CD4-positive, CD25-positive, alpha-beta regulatory T cell (primary cell): ENCODE results near the gene NBL1. TPM values are rescaled to one million over a fixed set of nuclear protein-coding genes. Genes with fewer than 3 reads are reported as not detected.
"Not testable (repeated sequence)": the region's sequence is repeated elsewhere in the genome, so short reads cannot be mapped to it uniquely, and the experiment has no call there.

ENCODE experiments used
- ATAC-seq, 2 donors: fragments of 150-1000 bp; cut with Tn5 transposase; one replicate each; pipeline ENCODE4 v1.10.0; 2021; ENCODE audit warnings: low read depth in 2 of 2, moderate number of reproducible peaks in 2 of 2, moderate library complexity in 1 of 2
- DNase-seq, 3 donors: peaks; one replicate each; pipeline versions ENCODE4 v3.0.0 to v3.0.0-alpha.2; 2012 to 2022; ENCODE audit warnings: mixed read lengths in 1 of 3
- H3K27ac ChIP-seq: one replicate; pipeline ENCODE4 v1.7.0; 2013; ENCODE audit warnings: mild to moderate bottlenecking, low read length; ENCODE audit not compliant: insufficient read depth, poor library complexity, severe bottlenecking
- H3K27me3 ChIP-seq: one replicate; pipeline ENCODE4 v1.7.0; 2013; ENCODE audit warnings: low read length; ENCODE audit not compliant: control insufficient read depth, insufficient read depth
- H3K36me3 ChIP-seq: one replicate; pipeline ENCODE4 v1.7.0; 2013; ENCODE audit warnings: mild to moderate bottlenecking, low read length, moderate library complexity; ENCODE audit not compliant: control insufficient read depth, insufficient read depth
- H3K4me1 ChIP-seq: 2 replicates; pipeline ENCODE4 v1.7.0; 2013; ENCODE audit warnings: mild to moderate bottlenecking, low read length; ENCODE audit not compliant: insufficient read depth, control insufficient read depth, poor library complexity, severe bottlenecking
- H3K4me3 ChIP-seq: one replicate; pipeline ENCODE4 v1.7.0; 2013; ENCODE audit warnings: low read depth, mild to moderate bottlenecking, low read length, moderate library complexity
- H3K9me3 ChIP-seq, 2 experiments: 1 replicate in 1 of 2; 2 replicates in 1 of 2; pipeline ENCODE4 v1.7.0; 2013; ENCODE audit warnings: low read length in 2 of 2, mild to moderate bottlenecking in 1 of 2, moderate library complexity in 1 of 2; ENCODE audit not compliant: control insufficient read depth in 2 of 2
- H3K27ac Mint-ChIP-seq, 3 donors: one replicate each; pipeline ENCODE4 v1.8.0; 2020 to 2022; ENCODE audit warnings: mild to moderate bottlenecking in 3 of 3, mixed read lengths in 3 of 3, moderate library complexity in 2 of 3
- H3K27me3 Mint-ChIP-seq: one replicate; pipeline ENCODE4 v1.8.0; 2022; ENCODE audit warnings: mild to moderate bottlenecking, mixed read lengths
- H3K36me3 Mint-ChIP-seq: one replicate; pipeline ENCODE4 v1.8.0; 2020; ENCODE audit warnings: mixed read lengths
- H3K4me1 Mint-ChIP-seq, 4 donors: one replicate each; pipeline ENCODE4 v1.8.0; 2020 to 2022; ENCODE audit warnings: mixed read lengths in 4 of 4, mild to moderate bottlenecking in 1 of 4
- H3K4me3 Mint-ChIP-seq, 4 donors: one replicate each; pipeline ENCODE4 v1.8.0; 2020 to 2022; ENCODE audit warnings: mild to moderate bottlenecking in 4 of 4, mixed read lengths in 4 of 4, moderate library complexity in 3 of 4
- H3K9me3 Mint-ChIP-seq, 7 donors: one replicate each; pipeline ENCODE4 v1.8.0; 2020 to 2022; ENCODE audit warnings: mixed read lengths in 7 of 7, mild to moderate bottlenecking in 3 of 7, moderate library complexity in 2 of 7
- polyA plus RNA-seq, 4 donors: library from polyadenylated mRNA; unstranded; fragments of 300-500 nt; fragmentation: Illumina TruSeq; gene quantifications; one replicate each; pipeline ENCODE4 v1.2.3, GENCODE V29; 2021
- total RNA-seq: library from RNA; stranded (reverse); gene quantifications from one replicate; pipeline ENCODE4 v1.2.3, GENCODE V29; 2022

The NBL1 gene
- total and polyA plus RNA-seq, 5 donors from 2014 or later: 0.39 to 3.3 (median 1.3) TPM

DNA sequence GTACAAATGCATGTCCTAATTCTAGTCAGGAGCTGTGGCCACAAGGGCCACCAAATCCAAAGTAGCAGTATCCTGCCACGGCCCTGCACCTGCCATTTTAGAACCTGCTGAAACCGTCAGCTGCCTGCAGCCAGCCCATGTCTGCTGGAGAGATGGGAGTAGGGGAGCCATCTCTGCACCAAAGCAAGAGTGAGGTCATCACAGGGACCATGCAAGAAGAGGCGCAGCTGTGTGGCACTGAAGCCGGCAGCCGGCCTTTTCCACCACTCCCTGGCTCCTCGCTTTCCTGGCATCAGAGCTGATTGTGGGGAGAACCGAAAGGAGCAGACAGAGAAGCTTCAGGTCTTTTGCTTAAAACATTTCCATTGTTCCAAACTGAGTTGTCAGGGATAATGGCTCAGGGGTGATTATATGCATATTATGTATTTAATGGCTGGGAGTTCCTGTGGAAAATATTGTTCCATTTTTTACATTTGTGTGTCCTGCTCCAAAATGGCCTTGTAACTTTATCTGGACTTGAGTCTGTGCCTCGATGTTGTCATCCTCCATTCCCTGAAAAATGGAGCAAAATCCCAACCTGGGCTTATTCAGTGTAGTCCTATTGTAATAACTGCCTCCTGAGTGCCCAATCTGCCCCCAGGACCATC is 18.7 kb upstream of the NBL1 start:
- H3K9me3 Mint-ChIP-seq: no peaks in the 10 kb centered on the region
- H3K27me3 Mint-ChIP-seq: no peaks in the 10 kb centered on the region
- H3K36me3 ChIP-seq: peaks cover 56% of the 10 kb centered on the region

DNA sequence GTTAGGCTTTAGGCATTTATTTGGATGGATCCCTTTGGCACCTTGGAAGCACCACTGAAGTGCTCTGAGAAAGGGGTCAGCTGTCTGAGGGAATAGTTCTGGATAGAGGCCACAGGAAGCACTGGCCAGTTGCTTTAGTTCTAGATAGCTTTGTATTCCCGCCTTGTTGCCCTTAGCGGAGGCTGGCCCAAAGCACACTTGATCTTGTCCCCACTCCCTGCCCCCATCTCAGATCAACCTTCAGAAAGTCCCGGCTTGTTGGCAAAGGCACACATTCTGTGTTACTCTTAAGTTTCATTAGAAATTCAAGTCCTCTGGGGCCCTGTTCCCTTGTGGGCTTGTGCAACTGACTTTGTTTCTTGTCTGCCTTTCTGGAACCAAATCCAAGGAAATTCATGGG is 15.2 kb upstream of the NBL1 start:
- Mint-ChIP-seq H3K27ac (peak overlapping the region in 1 of 3 donors; percentile 25), H3K27me3 (no peaks in the 10 kb centered on the region), H3K4me1 (peaks cover 0 to 4% (median under 1%) of the 10 kb centered on the region in 4 donors), H3K9me3 (no peaks in the 10 kb centered on the region), H3K4me3 (no peak overlapping the region), H3K36me3 (peaks cover 24% of the 10 kb centered on the region)
- H3K27me3 ChIP-seq: no peaks in the 10 kb centered on the region
- H3K4me3 ChIP-seq: no peak overlapping the region
- H3K36me3 ChIP-seq: peaks cover 47% of the 10 kb centered on the region
- DNase-seq (no peak), ATAC-seq (no peak)
- H3K4me1 ChIP-seq: no peaks in the 10 kb centered on the region
- no peak overlapping the region for H3K27ac ChIP-seq
- H3K9me3 ChIP-seq: no peaks in the 10 kb centered on the region

More for the DNA sequence above, 18.7 kb upstream of the NBL1 start:
- no peak for DNase-seq
- Mint-ChIP-seq H3K36me3 (peaks cover 31% of the 10 kb centered on the region), H3K4me3 (no peak overlapping the region), H3K27ac (peak overlapping the region in 1 of 3 donors; percentile 5), H3K4me1 (peaks cover 0 to 15% (median 5%) of the 10 kb centered on the region in 4 donors)
- Histone ChIP-seq H3K27ac (no peak overlapping the region), H3K4me1 (no peaks in the 10 kb centered on the region), H3K27me3 (no peaks in the 10 kb centered on the region), H3K9me3 (no peaks in the 10 kb centered on the region), H3K4me3 (no peak overlapping the region)
- ATAC-seq: no peak

DNA sequence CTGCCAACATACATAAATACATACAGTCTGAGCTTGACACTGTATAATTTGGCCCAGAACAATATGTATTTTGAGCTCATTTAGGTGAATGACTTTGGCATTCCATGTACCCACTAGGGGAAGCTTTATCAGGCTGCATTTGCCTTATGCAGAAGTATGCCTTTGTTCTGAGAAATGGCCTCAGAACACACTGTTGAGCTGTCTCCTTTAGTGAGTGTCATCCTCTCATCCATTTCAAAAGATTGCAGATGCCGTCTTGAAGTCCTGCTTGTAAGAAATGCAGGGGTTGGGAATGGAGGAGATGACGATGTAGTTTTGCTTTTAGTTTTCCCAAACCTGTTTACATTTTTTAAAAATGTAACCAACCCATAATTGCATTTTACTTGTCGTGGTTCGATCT is 14.8 kb upstream of the NBL1 start:
- Mint-ChIP-seq H3K4me3 (no peak overlapping the region), H3K9me3 (no peaks in the 10 kb centered on the region), H3K4me1 (peaks cover 0 to 4% (median under 1%) of the 10 kb centered on the region in 4 donors), H3K36me3 (peaks cover 24% of the 10 kb centered on the region), H3K27ac (peak overlapping the region in 1 of 3 donors; percentile 76), H3K27me3 (no peaks in the 10 kb centered on the region)
- no peaks in the 10 kb centered on the region for H3K4me1 ChIP-seq
- H3K9me3 ChIP-seq: no peaks in the 10 kb centered on the region
- no peak overlapping the region for H3K4me3 ChIP-seq
- H3K36me3 ChIP-seq: peaks cover 44% of the 10 kb centered on the region
- H3K27ac ChIP-seq: no peak overlapping the region
- H3K27me3 ChIP-seq: no peaks in the 10 kb centered on the region
- DNase-seq (no peak), ATAC-seq (no peak)

DNA sequence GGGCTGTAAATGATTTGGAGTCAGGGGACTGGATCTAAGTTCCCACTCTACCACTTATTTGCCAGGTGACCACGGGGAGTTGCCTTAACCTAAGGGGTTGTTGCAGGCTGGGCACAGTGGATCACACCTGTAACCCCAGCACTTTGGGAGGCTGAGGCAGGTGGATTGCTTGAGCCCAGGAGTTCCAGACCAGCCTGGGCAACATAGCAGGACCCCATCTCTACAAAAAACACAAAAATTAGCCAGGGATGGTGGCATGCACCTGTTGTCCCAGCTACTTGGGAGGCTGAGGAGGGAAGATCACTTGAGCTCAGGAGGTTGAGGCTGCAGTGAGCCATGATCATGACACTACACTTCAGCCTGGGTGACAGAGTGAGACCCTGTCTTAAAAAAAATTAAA is 13.9 kb upstream of the NBL1 start:
- H3K27ac ChIP-seq, H3K27me3 ChIP-seq, H3K27me3 Mint-ChIP-seq, H3K9me3 ChIP-seq, H3K4me1 Mint-ChIP-seq, H3K9me3 Mint-ChIP-seq, H3K27ac Mint-ChIP-seq, ATAC-seq, DNase-seq, H3K4me3 ChIP-seq, H3K4me3 Mint-ChIP-seq, H3K4me1 ChIP-seq: not testable (repeated sequence)
- H3K36me3 ChIP-seq: peaks cover 38% of the 10 kb centered on the region
- H3K36me3 Mint-ChIP-seq: peaks cover 17% of the 10 kb centered on the region

DNA sequence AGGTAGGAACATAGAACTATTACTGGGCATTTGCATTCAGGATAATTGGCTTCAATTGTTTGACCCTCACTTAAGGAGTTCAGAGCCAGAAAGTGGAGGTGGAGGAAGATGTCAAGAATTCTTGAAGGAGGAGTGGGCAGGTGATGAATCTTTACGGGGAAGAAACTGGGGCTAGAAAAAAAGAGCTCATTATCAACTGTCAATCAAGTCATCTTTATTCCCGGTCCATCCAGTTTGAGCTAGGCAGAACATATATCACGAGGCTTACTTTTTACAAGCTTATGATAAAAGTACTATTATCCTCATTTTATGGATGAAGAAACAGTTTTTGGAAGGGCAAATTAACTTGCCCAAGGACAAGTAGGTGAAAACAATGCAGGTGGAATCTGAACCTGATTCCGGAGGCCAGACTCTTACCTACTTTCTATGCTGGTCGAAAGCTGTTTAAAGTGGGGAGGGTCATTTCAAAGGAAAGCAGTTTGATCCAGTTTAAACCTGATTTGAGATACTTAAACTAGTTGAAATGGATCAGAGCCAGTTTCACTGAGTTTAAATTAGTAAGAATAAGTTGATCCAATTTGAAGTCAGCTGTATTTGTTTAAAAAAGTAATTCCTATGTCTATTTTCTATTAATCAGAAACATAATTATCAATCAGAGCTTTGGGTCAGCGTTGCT is 13.3 kb upstream of the NBL1 start:
- peaks cover 14% of the 10 kb centered on the region for H3K36me3 Mint-ChIP-seq
- H3K4me1 Mint-ChIP-seq: peaks cover 0 to 4% (median under 1%) of the 10 kb centered on the region in 4 donors
- Histone ChIP-seq H3K36me3 (peaks cover 31% of the 10 kb centered on the region), H3K4me3 (no peak overlapping the region), H3K9me3 (no peaks in the 10 kb centered on the region), H3K27me3 (no peaks in the 10 kb centered on the region), H3K27ac (no peak overlapping the region), H3K4me1 (no peaks in the 10 kb centered on the region)
- ATAC-seq: no peak
- H3K27ac Mint-ChIP-seq: peak overlapping the region in 1 of 3 donors; percentile 34
- DNase-seq: no peak
- H3K27me3 Mint-ChIP-seq: no peaks in the 10 kb centered on the region
- H3K9me3 Mint-ChIP-seq: no peaks in the 10 kb centered on the region
- no peak overlapping the region for H3K4me3 Mint-ChIP-seq

DNA sequence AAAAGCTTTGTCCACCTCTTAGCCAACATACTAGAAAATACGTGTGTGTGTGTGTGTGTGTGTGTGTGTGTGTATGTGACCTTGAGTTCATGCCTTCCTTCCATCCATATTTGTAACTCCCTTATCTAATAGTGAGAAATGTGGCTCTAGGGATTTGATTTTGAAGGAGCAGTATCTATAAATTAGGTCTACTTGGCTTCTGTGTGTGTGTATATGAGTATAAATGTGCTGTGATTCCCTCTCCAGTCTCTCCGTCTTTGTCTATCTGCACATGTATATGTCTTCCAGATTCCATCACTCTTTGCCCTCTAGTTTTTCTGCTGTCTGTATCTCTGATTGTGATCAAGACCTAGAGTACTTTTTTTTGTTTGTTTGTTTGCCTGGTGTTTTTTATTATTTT is 11.9 kb upstream of the NBL1 start:
- no peak for ATAC-seq
- H3K36me3 ChIP-seq: peaks cover 18% of the 10 kb centered on the region
- Mint-ChIP-seq H3K36me3 (peaks cover 6% of the 10 kb centered on the region), H3K4me1 (peaks cover 0 to 4% (median under 1%) of the 10 kb centered on the region in 4 donors), H3K4me3 (no peak overlapping the region), H3K27ac (no peak overlapping the region), H3K27me3 (no peaks in the 10 kb centered on the region), H3K9me3 (no peaks in the 10 kb centered on the region)
- no peak overlapping the region for H3K4me3 ChIP-seq
- H3K27ac ChIP-seq: no peak overlapping the region
- no peaks in the 10 kb centered on the region for H3K4me1 ChIP-seq
- DNase-seq: no peak
- H3K27me3 ChIP-seq: no peaks in the 10 kb centered on the region
- H3K9me3 ChIP-seq: no peaks in the 10 kb centered on the region

DNA sequence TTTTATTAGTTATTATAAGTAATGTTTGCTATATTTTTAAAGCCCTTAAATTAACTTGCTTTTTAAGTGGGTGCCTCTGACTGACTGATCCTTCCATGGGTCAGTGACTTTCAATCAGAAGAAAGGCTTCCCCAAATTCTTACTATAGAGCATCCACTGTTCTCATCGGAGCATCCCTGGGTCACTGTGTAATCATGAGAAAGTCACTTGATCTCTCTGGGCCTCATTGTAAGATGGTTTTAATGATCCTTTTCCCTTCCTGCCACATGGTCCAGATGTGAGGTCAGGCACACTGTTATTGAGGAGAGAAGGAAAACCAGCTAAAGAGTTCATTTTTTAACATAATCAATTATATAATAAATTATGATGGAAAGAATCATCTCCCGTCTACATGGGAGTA is 11.0 kb upstream of the NBL1 start:
- H3K27ac ChIP-seq: no peak overlapping the region
- H3K27me3 Mint-ChIP-seq: no peaks in the 10 kb centered on the region
- peaks cover 0 to 4% (median under 1%) of the 10 kb centered on the region in 4 donors for H3K4me1 Mint-ChIP-seq
- no peak for DNase-seq
- H3K36me3 Mint-ChIP-seq: peaks cover 6% of the 10 kb centered on the region
- H3K4me3 Mint-ChIP-seq: no peak overlapping the region
- H3K27me3 ChIP-seq: no peaks in the 10 kb centered on the region
- H3K4me1 ChIP-seq: no peaks in the 10 kb centered on the region
- no peak overlapping the region for H3K4me3 ChIP-seq
- no peak for ATAC-seq
- H3K9me3 Mint-ChIP-seq: no peaks in the 10 kb centered on the region
- H3K9me3 ChIP-seq: no peaks in the 10 kb centered on the region
- H3K27ac Mint-ChIP-seq: no peak overlapping the region
- H3K36me3 ChIP-seq: peaks cover 9% of the 10 kb centered on the region

DNA sequence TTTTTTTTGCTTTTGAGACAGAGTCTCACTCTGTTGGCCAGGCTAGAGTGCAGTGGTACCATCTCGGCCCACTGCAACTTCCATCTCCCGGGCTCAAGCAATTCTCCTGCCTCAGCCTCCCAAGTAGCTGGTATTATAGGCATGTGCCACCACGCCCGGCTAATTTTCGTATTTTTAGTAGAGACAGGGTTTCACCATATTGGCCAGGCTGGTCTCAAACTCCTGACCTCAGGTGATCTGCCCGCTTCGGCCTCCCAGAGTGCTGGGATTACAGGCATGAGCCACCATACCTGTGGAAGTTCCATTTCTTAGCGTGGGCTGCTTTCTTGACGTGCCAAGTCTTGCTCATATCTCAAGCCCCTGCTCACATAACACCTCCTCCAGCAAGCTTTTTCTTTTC is 9.0 kb upstream of the NBL1 start:
- not testable (repeated sequence) for H3K4me3 Mint-ChIP-seq, H3K9me3 Mint-ChIP-seq

More for the DNA sequence above, 9.0 kb upstream of the NBL1 start:
- H3K4me1 Mint-ChIP-seq, H3K27me3 Mint-ChIP-seq, H3K27ac Mint-ChIP-seq, H3K36me3 Mint-ChIP-seq, DNase-seq, H3K4me3 ChIP-seq, ATAC-seq, H3K27me3 ChIP-seq, H3K27ac ChIP-seq, H3K9me3 ChIP-seq, H3K36me3 ChIP-seq, H3K4me1 ChIP-seq: not testable (repeated sequence)
